ENCODE results near the gene ZSCAN5A. TPM values are rescaled to one million over a fixed set of nuclear protein-coding genes. Genes with fewer than 3 reads are reported as not detected.
"Not testable (repeated sequence)": the region's sequence is repeated elsewhere in the genome, so short reads cannot be mapped to it uniquely, and the experiment has no call there.

The ZSCAN5A gene
- total RNA-seq, 1 donor from 2014 or later, result 6.2 TPM

GRCh38 chr19:56350416-56351045 is 35.9 kb upstream of the ZSCAN5A start:
- peak; percentile 83 for TF ChIP-seq CTCF (IDR thresholded peaks at IDR 0.05; ENCODE audit: insufficient read depth, low read length, poor library complexity, severe bottlenecking)
- Histone ChIP-seq H3K4me3 (ENCODE audit: low read depth, low read length) (no peak overlapping the region), H3K36me3 (ENCODE audit: control insufficient read depth, insufficient read depth, low read length) (no peaks in the 10 kb centered on the region), H3K27me3 (ENCODE audit: control insufficient read depth, insufficient read depth, low read length) (no peaks in the 10 kb centered on the region)
- DNase-seq (ENCODE audit: low read depth), result no peak

GRCh38 chr19:56348289-56348877 is 33.7 kb upstream of the ZSCAN5A start:
- H3K36me3 ChIP-seq (ENCODE audit: control insufficient read depth, insufficient read depth, low read length), result no peaks in the 10 kb centered on the region
- H3K27me3 ChIP-seq (ENCODE audit: control insufficient read depth, insufficient read depth, low read length), result no peaks in the 10 kb centered on the region
- DNase-seq (ENCODE audit: low read depth), result no peak
- TF ChIP-seq CTCF (IDR thresholded peaks at IDR 0.05; ENCODE audit: insufficient read depth, low read length, poor library complexity, severe bottlenecking), result no peak
- no peak overlapping the region for H3K4me3 ChIP-seq (ENCODE audit: low read depth, low read length)

GRCh38 chr19:56347163-56347778 is 32.6 kb upstream of the ZSCAN5A start:
- no peak overlapping the region for H3K4me3 ChIP-seq (ENCODE audit: low read depth, low read length)
- no peak for TF ChIP-seq CTCF (IDR thresholded peaks at IDR 0.05; ENCODE audit: insufficient read depth, low read length, poor library complexity, severe bottlenecking)
- DNase-seq (ENCODE audit: low read depth), result no peak
- H3K36me3 ChIP-seq (ENCODE audit: control insufficient read depth, insufficient read depth, low read length), result no peaks in the 10 kb centered on the region
- no peaks in the 10 kb centered on the region for H3K27me3 ChIP-seq (ENCODE audit: control insufficient read depth, insufficient read depth, low read length)

- no peak for DNase-seq (ENCODE audit: low read depth)
- no peak overlapping the region for H3K4me3 ChIP-seq (ENCODE audit: low read depth, low read length)
- no peak for TF ChIP-seq CTCF (IDR thresholded peaks at IDR 0.05; ENCODE audit: insufficient read depth, low read length, poor library complexity, severe bottlenecking)
- no peaks in the 10 kb centered on the region for H3K27me3 ChIP-seq (ENCODE audit: control insufficient read depth, insufficient read depth, low read length)
- no peaks in the 10 kb centered on the region for H3K36me3 ChIP-seq (ENCODE audit: control insufficient read depth, insufficient read depth, low read length)
These were observed 27.3 kb upstream of the ZSCAN5A start for GRCh38 chr19:56341948-56342347.

- not testable (repeated sequence) for DNase-seq (ENCODE audit: low read depth); H3K4me3 ChIP-seq (ENCODE audit: low read depth, low read length); H3K27me3 ChIP-seq (ENCODE audit: control insufficient read depth, insufficient read depth, low read length); H3K36me3 ChIP-seq (ENCODE audit: control insufficient read depth, insufficient read depth, low read length)
These were observed 24.4 kb upstream of the ZSCAN5A start for GRCh38 chr19:56339031-56339430.

- DNase-seq (ENCODE audit: low read depth); H3K4me3 ChIP-seq (ENCODE audit: low read depth, low read length); H3K27me3 ChIP-seq (ENCODE audit: control insufficient read depth, insufficient read depth, low read length); H3K36me3 ChIP-seq (ENCODE audit: control insufficient read depth, insufficient read depth, low read length): not testable (repeated sequence)
These were observed 22.4 kb upstream of the ZSCAN5A start for GRCh38 chr19:56337077-56337476.

GRCh38 chr19:56335371-56335770 is 20.7 kb upstream of the ZSCAN5A start:
- DNase-seq (ENCODE audit: low read depth); H3K36me3 ChIP-seq (ENCODE audit: control insufficient read depth, insufficient read depth, low read length); H3K4me3 ChIP-seq (ENCODE audit: low read depth, low read length); H3K27me3 ChIP-seq (ENCODE audit: control insufficient read depth, insufficient read depth, low read length): not testable (repeated sequence)
